ENCODE measurements around the gene MSL1.

MSL1 gene, protein sequence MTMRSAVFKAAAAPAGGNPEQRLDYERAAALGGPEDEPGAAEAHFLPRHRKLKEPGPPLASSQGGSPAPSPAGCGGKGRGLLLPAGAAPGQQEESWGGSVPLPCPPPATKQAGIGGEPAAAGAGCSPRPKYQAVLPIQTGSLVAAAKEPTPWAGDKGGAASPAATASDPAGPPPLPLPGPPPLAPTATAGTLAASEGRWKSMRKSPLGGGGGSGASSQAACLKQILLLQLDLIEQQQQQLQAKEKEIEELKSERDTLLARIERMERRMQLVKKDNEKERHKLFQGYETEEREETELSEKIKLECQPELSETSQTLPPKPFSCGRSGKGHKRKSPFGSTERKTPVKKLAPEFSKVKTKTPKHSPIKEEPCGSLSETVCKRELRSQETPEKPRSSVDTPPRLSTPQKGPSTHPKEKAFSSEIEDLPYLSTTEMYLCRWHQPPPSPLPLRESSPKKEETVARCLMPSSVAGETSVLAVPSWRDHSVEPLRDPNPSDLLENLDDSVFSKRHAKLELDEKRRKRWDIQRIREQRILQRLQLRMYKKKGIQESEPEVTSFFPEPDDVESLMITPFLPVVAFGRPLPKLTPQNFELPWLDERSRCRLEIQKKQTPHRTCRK

DNA sequence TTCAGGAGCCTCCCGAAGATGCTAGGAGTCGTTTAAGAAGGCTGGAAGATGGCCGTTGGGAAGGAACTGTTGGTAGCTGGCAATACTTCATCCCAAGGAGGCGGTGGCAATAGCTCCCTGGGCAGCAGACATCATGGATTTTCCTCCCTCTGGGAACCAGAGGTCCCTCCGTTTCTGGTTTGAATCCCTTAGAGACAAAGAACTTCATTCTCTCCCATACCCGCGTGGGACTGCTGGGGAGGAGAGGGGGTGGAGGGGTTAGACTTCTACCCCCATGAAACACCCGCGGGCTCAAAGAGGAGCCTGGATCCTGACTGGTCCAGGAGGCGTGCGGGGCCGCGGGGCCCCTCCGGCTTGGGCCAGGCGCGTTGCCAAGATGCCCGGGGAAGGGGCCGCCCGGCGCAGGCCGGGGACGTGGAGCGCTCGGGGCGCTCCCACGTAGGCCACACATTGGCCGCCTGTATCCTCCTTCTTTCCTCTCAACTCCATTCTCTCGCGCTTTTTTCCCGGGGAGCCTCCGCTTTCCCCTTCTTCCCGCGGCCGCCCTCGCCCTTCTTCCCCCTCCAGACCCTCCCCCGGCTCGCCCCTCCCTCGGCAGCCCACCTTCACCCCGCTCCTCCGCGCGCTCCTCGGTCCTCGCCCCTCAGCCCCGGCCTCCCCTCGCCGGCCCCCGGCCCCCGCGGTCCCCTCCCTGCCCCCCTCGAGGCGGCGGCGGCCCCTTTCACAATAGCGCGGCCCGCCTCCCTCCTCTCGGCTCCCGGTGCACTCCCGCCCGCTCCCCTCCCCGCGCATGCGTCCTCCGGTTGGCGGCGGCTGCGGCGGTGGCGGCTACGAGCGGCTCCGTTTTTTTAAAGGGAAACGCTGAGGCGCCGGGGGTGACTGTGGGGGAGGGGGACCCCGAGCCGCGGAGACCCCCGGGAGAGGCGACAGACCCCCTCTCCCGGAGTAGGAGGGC is at the start of gene MSL1:
TSS of gene MSL1 (plus strand) at position 791 of the 955 bp plus-strand sequence. CDS start 642 bp downstream, outside the sequence.
- DNase-seq (ENCODE audit: low spot score): peak; percentile 98

GRCh38 chr17:40072040-40072734 is 49.6 kb upstream of the MSL1 start:
- no peak for DNase-seq (ENCODE audit: low spot score)

- no peak for DNase-seq (ENCODE audit: low spot score)
Observed at GRCh38 chr17:40072735-40073346, 48.9 kb upstream of the MSL1 start.

- no peak for DNase-seq (ENCODE audit: low spot score)
Observed at GRCh38 chr17:40073454-40074174, 48.2 kb upstream of the MSL1 start.

DNA sequence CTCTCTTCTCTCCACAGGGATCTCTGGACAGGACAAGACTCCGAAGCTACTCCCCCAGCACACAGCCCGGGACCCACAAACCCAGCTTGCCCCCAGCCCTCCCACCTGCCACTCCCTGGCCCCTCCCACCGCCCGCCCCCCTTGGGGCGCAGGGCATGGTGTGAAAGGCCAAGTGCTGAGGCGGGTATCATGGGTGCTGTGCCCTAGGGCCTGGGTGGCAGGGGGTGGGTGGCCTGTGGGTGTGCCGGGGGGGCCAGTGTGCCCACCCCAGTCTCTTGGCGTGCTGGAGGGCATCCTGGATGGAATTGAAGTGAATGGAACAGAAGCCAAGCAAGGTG is 47.6 kb upstream of the MSL1 start:
- no peak for DNase-seq (ENCODE audit: low spot score)

DNA sequence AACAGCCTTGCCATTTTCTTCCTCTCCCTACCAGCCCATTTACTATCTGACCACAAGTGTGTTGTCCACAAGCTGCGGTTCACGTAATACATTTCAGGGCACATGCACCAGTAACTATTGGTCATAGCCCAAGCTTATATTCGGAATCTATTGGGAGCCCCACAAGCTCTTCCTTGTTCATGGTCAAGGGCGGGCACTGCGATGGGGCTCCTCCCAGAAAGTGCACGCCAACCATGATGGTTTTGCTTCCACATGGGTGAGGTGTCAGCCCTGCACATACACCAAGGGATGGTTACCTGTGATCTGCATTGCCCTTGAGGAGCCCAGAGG is 46.9 kb upstream of the MSL1 start:
- no peak for DNase-seq (ENCODE audit: low spot score)

- peak; percentile 70 for DNase-seq (ENCODE audit: low spot score)
Observed at GRCh38 chr17:40075201-40075941, 46.4 kb upstream of the MSL1 start.

- no peak for DNase-seq (ENCODE audit: low spot score)
Observed at GRCh38 chr17:40075942-40076498, 45.8 kb upstream of the MSL1 start.

DNA sequence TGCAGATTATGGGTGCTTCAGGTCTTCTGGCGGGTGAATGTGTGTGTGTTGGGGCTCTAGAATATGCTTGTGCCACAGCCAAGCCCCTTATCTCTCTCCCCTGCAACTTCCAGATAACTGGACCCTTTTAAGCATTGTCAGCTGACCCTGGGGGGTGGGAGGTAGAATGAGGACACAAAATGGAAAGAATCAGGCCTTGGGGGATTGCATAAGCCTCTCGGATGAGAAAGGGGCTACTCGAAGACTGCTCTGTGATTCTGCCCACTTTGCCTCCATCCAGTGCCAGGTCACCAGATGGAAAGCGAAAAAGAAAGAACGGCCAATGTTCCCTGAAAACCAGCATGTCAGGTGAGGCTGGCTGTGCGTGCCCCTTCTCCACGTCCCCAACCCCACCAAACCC is 45.2 kb upstream of the MSL1 start:
- no peak for DNase-seq (ENCODE audit: low spot score)

GRCh38 chr17:40079545-40079944 is 42.2 kb upstream of the MSL1 start:
- no peak for DNase-seq (ENCODE audit: low spot score)

DNA sequence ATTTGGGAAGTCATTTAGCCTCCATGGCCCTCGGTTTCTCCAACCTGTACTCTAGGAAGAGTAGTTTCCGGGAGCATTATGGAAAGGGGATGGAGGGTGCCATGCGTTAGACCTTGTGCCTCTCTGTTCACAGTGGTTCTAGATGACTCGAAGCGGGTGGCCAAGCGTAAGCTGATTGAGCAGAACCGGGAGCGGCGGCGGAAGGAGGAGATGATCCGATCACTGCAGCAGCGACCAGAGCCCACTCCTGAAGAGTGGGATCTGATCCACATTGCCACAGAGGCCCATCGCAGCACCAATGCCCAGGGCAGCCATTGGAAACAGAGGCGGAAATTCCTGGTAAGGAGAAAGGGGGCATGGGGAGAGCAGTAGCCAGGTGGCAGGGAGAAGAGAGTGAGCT is 37.3 kb upstream of the MSL1 start:
- DNase-seq (ENCODE audit: low spot score): no peak

GRCh38 chr17:40086150-40087044 is 35.4 kb upstream of the MSL1 start:
- DNase-seq (ENCODE audit: low spot score): peak; percentile 75

DNA sequence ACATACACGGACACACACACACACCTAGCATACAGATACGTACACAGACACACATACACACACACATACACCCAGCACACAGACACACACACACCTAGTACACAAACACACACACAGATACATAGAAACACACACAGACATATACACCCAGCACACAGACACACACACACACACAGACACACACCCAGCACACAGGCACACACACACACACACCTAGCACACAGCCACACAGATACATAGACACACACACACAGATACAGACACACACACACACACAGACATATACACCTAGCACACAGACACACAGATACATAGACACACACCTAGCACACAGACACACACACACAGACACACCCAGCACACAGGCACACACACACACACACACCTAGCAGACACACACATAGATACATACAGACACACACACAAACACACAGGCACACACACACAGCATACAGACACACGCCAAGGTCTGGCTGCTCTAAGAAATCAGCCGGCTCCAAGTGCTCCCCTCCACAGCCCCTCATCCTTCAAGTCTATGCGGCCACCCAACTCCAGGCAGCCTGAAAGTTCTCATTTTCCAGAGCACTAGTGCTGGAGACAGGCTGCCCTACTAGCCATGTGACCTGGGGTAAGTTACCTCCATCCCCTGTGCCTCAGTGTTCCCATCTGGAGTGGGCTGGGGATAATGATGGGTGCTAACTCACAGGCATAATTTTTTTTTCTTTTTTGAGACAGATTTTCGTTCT is 34.5 kb upstream of the MSL1 start:
- no peak for DNase-seq (ENCODE audit: low spot score)

DNA sequence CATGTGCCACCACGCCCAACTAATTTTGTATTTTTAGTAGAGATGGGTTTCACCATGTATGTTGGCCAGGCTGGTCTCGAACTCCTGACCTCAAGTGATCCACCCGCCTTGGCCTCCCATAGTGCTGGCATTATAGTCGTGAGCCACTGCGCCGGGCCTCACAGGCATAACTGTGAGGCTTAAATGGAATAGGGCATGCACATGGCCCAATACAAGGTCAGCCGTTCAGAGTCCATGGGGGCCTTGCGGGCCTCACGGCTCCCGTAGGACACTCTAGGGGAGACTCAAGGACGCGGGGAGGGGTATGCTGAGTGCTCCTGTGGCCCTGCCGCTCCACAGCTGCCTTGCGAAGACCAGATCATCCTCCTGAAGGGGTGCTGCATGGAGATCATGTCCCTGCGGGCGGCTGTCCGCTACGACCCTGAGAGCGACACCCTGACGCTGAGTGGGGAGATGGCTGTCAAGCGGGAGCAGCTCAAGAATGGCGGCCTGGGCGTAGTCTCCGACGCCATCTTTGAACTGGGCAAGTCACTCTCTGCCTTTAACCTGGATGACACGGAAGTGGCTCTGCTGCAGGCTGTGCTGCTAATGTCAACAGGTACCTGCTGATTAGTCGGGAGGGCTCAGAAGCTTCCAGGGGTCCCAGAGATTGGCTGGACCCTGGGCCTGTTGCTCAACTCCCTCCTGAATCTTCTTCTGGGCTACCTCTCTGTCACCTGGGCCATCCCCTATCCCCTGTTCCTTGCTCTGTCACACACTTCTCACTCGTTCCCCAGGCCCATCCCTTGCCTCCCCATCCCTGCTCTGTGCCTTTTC is 33.7 kb upstream of the MSL1 start:
- no peak for DNase-seq (ENCODE audit: low spot score)

GRCh38 chr17:40089077-40089895 is 32.5 kb upstream of the MSL1 start:
- no peak for DNase-seq (ENCODE audit: low spot score)

Measured in AG20443 (cell line).